K562 (cell line): ENCODE measurements around the gene POU2F3. TPM values are rescaled to one million over a fixed set of nuclear protein-coding genes. Genes with fewer than 3 reads are reported as not detected.
A peak's percentile ranks its signal among the peaks of the same experiment; 100 is the strongest.

Experiments
- CC2D1A ChIP-seq: fragments of 450-650 bp; IDR thresholded peaks from 2 replicates; pipeline ENCODE4 v1.6.1; 2017; ENCODE audit warnings: mild to moderate bottlenecking
- CREM ChIP-seq: IDR thresholded peaks from 2 replicates; pipeline ENCODE4 v1.6.1; 2014; ENCODE audit warnings: antibody characterized with exemption, low read depth
- CTBP1 ChIP-seq: fragments of 450-650 bp; IDR thresholded peaks from 2 replicates; pipeline ENCODE4 v1.6.1; 2016; ENCODE audit warnings: borderline replicate concordance
- HDGF ChIP-seq: fragments of 450-650 bp; IDR thresholded peaks from 2 replicates; pipeline ENCODE4 v1.6.1; 2016
- HIVEP1 ChIP-seq: fragments of 250-450 bp; sonication (Bioruptor Pico); IDR thresholded peaks from 2 replicates; pipeline ENCODE4 v1.4.0; 2020; ENCODE audit warnings: mild to moderate bottlenecking
- IRF2 ChIP-seq: sonication (generic); formaldehyde crosslinking; IDR thresholded peaks from 2 replicates; pipeline ENCODE4 v1.8.1; 2022; ENCODE audit warnings: mild to moderate bottlenecking, missing genetic modification reagents
- JUND ChIP-seq, 2 experiments: IDR thresholded peaks; 2 replicates in 1 of 2; 3 replicates in 1 of 2; pipeline ENCODE4 v1.6.1; 2011; ENCODE audit warnings: borderline replicate concordance in 2 of 2, low read depth in 2 of 2, low read length in 2 of 2, improper control_type of control experiment in 1 of 2, missing biosample characterization in 1 of 2, missing genetic modification characterization in 1 of 2, missing genetic modification reagents in 1 of 2
- MBD2 ChIP-seq: sonication (generic); IDR thresholded peaks from 2 replicates; pipeline ENCODE4 v1.6.1; 2016; ENCODE audit warnings: low read depth, borderline replicate concordance
- NFE2L1 ChIP-seq: fragments of 450-650 bp; IDR thresholded peaks from 2 replicates; pipeline ENCODE4 v1.6.1; 2016; ENCODE audit warnings: missing genetic modification characterization, low read depth, mild to moderate bottlenecking, missing compliant biosample characterization, moderate library complexity, borderline replicate concordance
- NR2C2 ChIP-seq, 2 experiments: fragments of 200-800 bp in 1 of 2; sonication (Bioruptor generic) in 1 of 2; sonication (generic) in 1 of 2; formaldehyde crosslinking in 1 of 2; IDR thresholded peaks; 2 replicates each; pipeline versions ENCODE4 v1.6.1 to v1.8.0; 2016 to 2022; ENCODE audit warnings: mild to moderate bottlenecking in 1 of 2, missing compliant biosample characterization in 1 of 2, missing genetic modification characterization in 1 of 2, missing genetic modification reagents in 1 of 2
- PHF21A ChIP-seq: fragments of 450-650 bp; IDR thresholded peaks from 2 replicates; pipeline ENCODE4 v1.6.1; 2017; ENCODE audit warnings: low read depth, borderline replicate concordance
- SIN3B ChIP-seq: fragments of 450-650 bp; IDR thresholded peaks from 2 replicates; pipeline ENCODE4 v1.6.1; 2017; ENCODE audit warnings: low read depth, mild to moderate bottlenecking, moderate library complexity
- TAF7 ChIP-seq: fragments of 450-650 bp; IDR thresholded peaks from 2 replicates; pipeline ENCODE4 v1.6.1; 2016; ENCODE audit warnings: missing genetic modification characterization, missing compliant biosample characterization
- TGIF2 ChIP-seq: sonication (generic); formaldehyde crosslinking; IDR thresholded peaks from 2 replicates; pipeline ENCODE4 v1.8.1; 2022; ENCODE audit warnings: mild to moderate bottlenecking, missing genetic modification reagents, moderate library complexity
- TSC22D4 ChIP-seq: fragments of 450-650 bp; IDR thresholded peaks from 2 replicates; pipeline ENCODE4 v1.6.1; 2016; ENCODE audit warnings: missing genetic modification characterization, missing biosample characterization, control low read depth
- TSHZ1 ChIP-seq: fragments of 250-450 bp; sonication (Bioruptor Pico); IDR thresholded peaks from 2 replicates; pipeline ENCODE4 v1.4.0; 2020; ENCODE audit warnings: mild to moderate bottlenecking, moderate library complexity
- VEZF1 ChIP-seq: fragments of 200-800 bp; sonication (Bioruptor generic); IDR thresholded peaks from 2 replicates; pipeline ENCODE4 v1.6.1; 2017; ENCODE audit warnings: missing genetic modification characterization, missing compliant biosample characterization
- XRCC4 ChIP-seq: IDR thresholded peaks from one replicate; pipeline ENCODE4 v1.6.1; 2011; ENCODE audit not compliant: insufficient read depth, insufficient read length; ENCODE audit errors: extremely low read depth
- ZFX ChIP-seq: sonication (generic); formaldehyde crosslinking; IDR thresholded peaks from 2 replicates; pipeline ENCODE4 v1.8.0; 2022; ENCODE audit warnings: mild to moderate bottlenecking, missing genetic modification reagents, moderate library complexity
- ZKSCAN3 ChIP-seq: fragments of 250-450 bp; sonication (Bioruptor Pico); IDR thresholded peaks from 2 replicates; pipeline ENCODE4 v1.4.0; 2020
- ZNF324 ChIP-seq: fragments of 250-450 bp; sonication (Bioruptor Pico); IDR thresholded peaks from 2 replicates; pipeline ENCODE4 v1.4.0; 2020; ENCODE audit warnings: mild to moderate bottlenecking
- ZNF511 ChIP-seq: sonication (generic); formaldehyde crosslinking; IDR thresholded peaks from 2 replicates; pipeline ENCODE4 v1.8.0; 2022; ENCODE audit warnings: mild to moderate bottlenecking, missing genetic modification reagents
- ZNF696 ChIP-seq: fragments of 250-450 bp; sonication (Bioruptor Pico); conservative IDR thresholded peaks from 2 replicates; pipeline ENCODE4 v1.4.0; 2020; ENCODE audit warnings: mild to moderate bottlenecking, moderate library complexity
- polyA plus RNA-seq, 8 experiments: library from polyadenylated mRNA; depleted of rRNA in 4 of 8; stranded (reverse) in 5 of 8; unstranded in 3 of 8; fragments of >200 nt; fragmentation: Nextera tagmentation in 2 of 8; fragmentation: Illumina TruSeq in 1 of 8; extraction: Ambion mirVana in 2 of 8; extraction: Trizol in 1 of 8; gene quantifications; 2 replicates each; pipeline versions ENCODE4 v1.2.1 to v1.2.3, GENCODE V29; 2011 to 2014; ENCODE audit warnings: inconsistent platforms in 1 of 8, missing spikeins in 1 of 8
- total RNA-seq, 7 experiments: library from RNA; depleted of rRNA in 6 of 7; stranded (reverse); fragments of >200 nt in 6 of 7; fragmentation: Illumina TruSeq in 2 of 7; extraction: Trizol in 2 of 7; gene quantifications; 2 replicates each; pipeline versions ENCODE4 v1.2.1 to v1.2.3, GENCODE V29; 2011 to 2021; ENCODE audit warnings: low replicate concordance in 1 of 7

POU2F3 gene
- total and polyA plus RNA-seq, 9 of the 15 experiments (the other 6 are each of a cell fraction or from before 2014, with no cell fraction given) = not detected

- TF ChIP-seq SIN3B (peak; percentile 59; the same call in 1 of the 2 replicates), CREM (peak; percentile 45), TSC22D4 (tag) (no peak), PHF21A (no peak), VEZF1 (CRISPR knock-in tag) (peak; percentile 83), CTBP1 (peak; percentile 96), CC2D1A (no peak), IRF2 (CRISPR knock-in tag) (no peak), TSHZ1 (CRISPR knock-in tag) (no peak), ZNF324 (CRISPR knock-in tag) (no peak), ZNF511 (CRISPR knock-in tag) (no peak), JUND (IDR thresholded peaks at IDR 0.05; ENCODE audit: borderline replicate concordance, low read depth, low read length) (no peak), JUND (tag; IDR thresholded peaks at IDR 0.05; ENCODE audit: borderline replicate concordance, low read depth, low read length) (no peak), NFE2L1 (tag) (no peak), NR2C2 (CRISPR knock-in tag; IDR thresholded peaks at IDR 0.05) (0 out of 2 replicates have a peak, but pooled peaks have one; percentile 17), NR2C2 (tag; IDR thresholded peaks at IDR 0.05) (no peak), XRCC4 (no peak), TGIF2 (CRISPR knock-in tag) (no peak), ZFX (peak; percentile 67), MBD2 (no peak), HDGF (no peak), TAF7 (tag) (no peak), HIVEP1 (no peak), ZNF696 (CRISPR knock-in tag) (no peak), ZKSCAN3 (CRISPR knock-in tag) (no peak)
Measured at GRCh38 chr11:120324932-120325810, 85.2 kb downstream of the POU2F3 start, which contains the start of gene TLCD5 (continued).
